ENCODE data around the gene NOP9.

The NOP9 gene

DNA sequence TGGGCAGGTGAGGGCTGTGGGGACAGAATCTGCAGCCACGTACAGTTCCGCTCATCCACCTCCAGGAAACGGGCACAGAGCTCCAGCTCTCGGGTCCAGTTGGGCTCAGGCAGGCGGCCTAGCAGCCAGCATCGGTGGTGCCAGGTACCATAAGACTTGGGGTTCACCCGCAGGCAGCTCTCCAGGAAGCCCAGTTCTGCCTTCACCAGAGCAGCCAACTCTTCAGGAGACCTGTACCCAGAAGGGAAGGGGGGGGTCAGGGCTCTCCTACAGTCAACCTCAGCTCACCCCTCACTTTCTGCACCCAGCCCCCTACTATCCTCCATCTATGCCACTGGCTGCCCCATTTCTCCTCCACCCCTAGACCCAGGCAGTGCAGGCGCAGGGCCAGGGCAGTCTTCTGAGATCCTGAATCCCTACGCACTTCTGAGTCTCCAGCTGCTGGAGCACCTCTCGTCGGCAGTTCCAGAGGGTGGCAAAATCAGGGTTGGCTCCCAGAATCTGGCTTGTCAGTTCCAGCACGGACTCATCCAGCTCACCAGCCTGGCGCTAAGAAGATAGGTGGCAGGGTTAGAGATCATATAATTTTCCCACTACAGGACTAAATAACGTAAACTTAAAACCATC is 29.6 kb upstream of the NOP9 start:
- ATAC-seq: no peak
- TF ChIP-seq CSDC2 (CRISPR knock-in tag; IDR thresholded peaks at IDR 0.05) (no peak), TSHZ2 (CRISPR knock-in tag; IDR thresholded peaks at IDR 0.05) (no peak), OSR1 (CRISPR knock-in tag; IDR thresholded peaks at IDR 0.05) (no peak), ZNF70 (CRISPR knock-in tag; IDR thresholded peaks at IDR 0.05) (no peak), ZC3H10 (CRISPR knock-in tag; IDR thresholded peaks at IDR 0.05) (no peak), TCF4 (CRISPR knock-in tag; IDR thresholded peaks at IDR 0.05; ENCODE audit: borderline replicate concordance) (no peak), RARB (CRISPR knock-in tag; IDR thresholded peaks at IDR 0.05) (no peak), ZFP30 (CRISPR knock-in tag; IDR thresholded peaks at IDR 0.05) (no peak), GLIS3 (CRISPR knock-in tag; IDR thresholded peaks at IDR 0.05) (no peak), CSRNP3 (CRISPR knock-in tag; IDR thresholded peaks at IDR 0.05) (no peak), CREB5 (CRISPR knock-in tag; IDR thresholded peaks at IDR 0.05; ENCODE audit: low read depth) (no peak), ZFP3 (CRISPR knock-in tag; IDR thresholded peaks at IDR 0.05) (no peak), BACH2 (CRISPR knock-in tag; IDR thresholded peaks at IDR 0.05; ENCODE audit: borderline replicate concordance) (no peak), PATZ1 (CRISPR knock-in tag; IDR thresholded peaks at IDR 0.05; ENCODE audit: borderline replicate concordance) (no peak), ZNF565 (CRISPR knock-in tag; conservative IDR thresholded peaks at IDR 0.05; ENCODE audit: low read depth) (no peak), ESRRG (CRISPR knock-in tag; IDR thresholded peaks at IDR 0.05) (no peak), SNAI2 (CRISPR knock-in tag; IDR thresholded peaks at IDR 0.05) (no peak)
- TF ChIP-seq, protein P1, sequence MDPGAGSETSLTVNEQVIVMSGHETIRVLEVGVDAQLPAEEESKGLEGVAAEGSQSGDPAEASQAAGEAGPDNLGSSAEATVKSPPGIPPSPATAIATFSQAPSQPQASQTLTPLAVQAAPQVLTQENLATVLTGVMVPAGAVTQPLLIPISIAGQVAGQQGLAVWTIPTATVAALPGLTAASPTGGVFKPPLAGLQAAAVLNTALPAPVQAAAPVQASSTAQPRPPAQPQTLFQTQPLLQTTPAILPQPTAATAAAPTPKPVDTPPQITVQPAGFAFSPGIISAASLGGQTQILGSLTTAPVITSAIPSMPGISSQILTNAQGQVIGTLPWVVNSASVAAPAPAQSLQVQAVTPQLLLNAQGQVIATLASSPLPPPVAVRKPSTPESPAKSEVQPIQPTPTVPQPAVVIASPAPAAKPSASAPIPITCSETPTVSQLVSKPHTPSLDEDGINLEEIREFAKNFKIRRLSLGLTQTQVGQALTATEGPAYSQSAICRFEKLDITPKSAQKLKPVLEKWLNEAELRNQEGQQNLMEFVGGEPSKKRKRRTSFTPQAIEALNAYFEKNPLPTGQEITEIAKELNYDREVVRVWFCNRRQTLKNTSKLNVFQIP (CRISPR knock-in tag; IDR thresholded peaks at IDR 0.05; ENCODE audit: borderline replicate concordance, low read depth): no peak

DNA sequence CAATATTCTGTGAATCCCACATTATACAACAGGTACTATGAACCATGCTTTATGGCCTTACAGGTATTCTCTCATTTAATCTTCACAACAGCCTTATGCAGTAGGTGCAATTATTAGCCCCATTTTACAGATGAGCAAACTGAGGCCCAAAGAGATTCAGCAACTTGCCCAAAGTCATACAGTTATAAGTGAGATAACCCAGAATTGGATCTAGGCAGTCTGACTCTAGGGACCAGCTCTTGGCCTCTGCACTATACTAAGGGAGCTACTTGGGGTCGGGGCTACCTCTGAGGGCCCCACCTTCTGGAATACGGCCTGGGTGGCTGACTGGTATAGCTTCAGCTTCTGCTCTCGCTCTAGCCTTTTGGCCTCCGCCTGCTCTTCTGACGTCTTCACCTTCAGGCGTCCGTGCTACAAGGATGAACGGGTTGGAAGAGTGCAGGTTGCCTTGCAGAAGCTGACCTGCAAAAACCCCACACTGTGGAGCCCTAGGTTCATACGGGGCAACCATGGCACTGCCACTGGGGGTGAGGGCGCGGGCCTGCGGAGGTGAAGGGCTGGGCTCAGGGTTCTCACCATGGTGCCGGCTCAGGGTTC is 29.0 kb upstream of the NOP9 start:
- ATAC-seq: peak; percentile 54

More for the DNA sequence above, 29.0 kb upstream of the NOP9 start:
- TF ChIP-seq TSHZ2 (CRISPR knock-in tag; IDR thresholded peaks at IDR 0.05) (0 out of 2 replicates have a peak, but pooled peaks have one; percentile 10), RARB (CRISPR knock-in tag; IDR thresholded peaks at IDR 0.05) (no peak), OSR1 (CRISPR knock-in tag; IDR thresholded peaks at IDR 0.05) (no peak), PPARA (CRISPR knock-in tag; IDR thresholded peaks at IDR 0.05; ENCODE audit: borderline replicate concordance) (no peak), TOX (CRISPR knock-in tag; IDR thresholded peaks at IDR 0.05; ENCODE audit: borderline replicate concordance) (no peak), ESRRG (CRISPR knock-in tag; IDR thresholded peaks at IDR 0.05) (no peak)

Data from SK-N-SH treated with all-trans-retinoic acid at 6 μM for 48 hours (cell line).